HG03457 (cell line): ENCODE results near the gene ARHGAP42.
A peak's percentile ranks its signal among the peaks of the same experiment; 100 is the strongest.
"Not testable (repeated sequence)": the region's sequence is repeated elsewhere in the genome, so short reads cannot be mapped to it uniquely, and the experiment has no call there.

ENCODE experiments used
- ATAC-seq: cut with Tn5 transposase; IDR thresholded peaks from one replicate; pipeline ENCODE4 v1.9.1; 2021; ENCODE audit warnings: moderate number of reproducible peaks; ENCODE audit not compliant: unreplicated experiment

Gene ARHGAP42

DNA sequence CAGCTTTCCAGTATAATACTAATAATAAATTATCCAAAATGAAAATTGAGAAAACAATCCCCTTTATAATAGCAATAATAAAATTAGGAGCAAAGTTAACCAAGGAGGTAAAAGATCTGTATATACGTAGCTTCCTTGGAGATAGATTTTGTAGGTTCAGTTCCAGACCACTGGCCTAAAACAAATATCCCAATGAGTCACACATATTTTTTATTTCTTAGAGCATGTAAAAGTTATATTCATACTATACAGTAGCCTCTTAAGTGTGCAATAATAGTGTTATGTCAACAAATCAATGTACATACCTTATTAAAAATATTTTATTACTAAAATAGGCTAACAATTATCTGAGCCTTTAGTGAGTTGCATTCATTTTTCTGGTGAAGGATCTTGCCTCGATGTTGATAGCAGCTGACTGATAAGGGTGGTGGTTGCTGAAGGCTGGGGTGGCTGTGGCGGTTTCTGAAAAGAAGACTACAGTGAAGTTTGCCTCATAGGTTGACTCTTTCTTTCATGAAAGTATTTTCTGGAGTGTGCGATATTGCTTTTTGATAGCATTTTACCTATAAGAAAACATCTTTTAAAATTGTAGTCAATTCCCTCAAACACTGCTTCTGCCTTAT, 178.5 kb downstream of the ARHGAP42 start:
- no peak for ATAC-seq

GRCh38 chr11:100866453-100866852, 179.4 kb downstream of the ARHGAP42 start:
- no peak for ATAC-seq

GRCh38 chr11:100867606-100868005, 180.5 kb downstream of the ARHGAP42 start:
- ATAC-seq, result no peak

GRCh38 chr11:100869328-100869727, 182.2 kb downstream of the ARHGAP42 start:
- no peak for ATAC-seq

DNA sequence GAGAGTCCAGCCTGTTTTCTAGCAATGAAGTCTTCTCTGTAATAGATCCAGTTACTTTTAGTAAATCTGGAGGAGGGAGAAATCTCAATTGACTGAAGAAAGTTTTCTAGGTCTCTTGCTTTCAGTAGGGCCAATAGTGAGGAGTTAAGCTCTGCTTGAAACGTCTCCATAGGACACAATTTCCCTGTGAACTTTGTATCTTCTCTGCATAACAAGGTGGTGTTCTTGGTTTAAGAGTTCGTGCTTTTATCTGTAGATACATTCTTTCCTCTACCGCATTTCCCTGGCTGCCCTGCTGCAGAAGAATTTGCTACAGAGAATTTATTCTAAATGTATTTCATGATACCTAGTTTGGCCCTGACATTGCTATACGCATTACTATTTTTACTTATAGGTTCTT, 183.1 kb downstream of the ARHGAP42 start:
- ATAC-seq, result no peak

- ATAC-seq, result no peak
Observed at GRCh38 chr11:100872951-100873740, 186.1 kb downstream of the ARHGAP42 start.

- no peak for ATAC-seq
Observed at GRCh38 chr11:100874203-100874602, 187.1 kb downstream of the ARHGAP42 start.

- no peak for ATAC-seq
Observed at GRCh38 chr11:100875521-100875869, 188.4 kb downstream of the ARHGAP42 start.

DNA sequence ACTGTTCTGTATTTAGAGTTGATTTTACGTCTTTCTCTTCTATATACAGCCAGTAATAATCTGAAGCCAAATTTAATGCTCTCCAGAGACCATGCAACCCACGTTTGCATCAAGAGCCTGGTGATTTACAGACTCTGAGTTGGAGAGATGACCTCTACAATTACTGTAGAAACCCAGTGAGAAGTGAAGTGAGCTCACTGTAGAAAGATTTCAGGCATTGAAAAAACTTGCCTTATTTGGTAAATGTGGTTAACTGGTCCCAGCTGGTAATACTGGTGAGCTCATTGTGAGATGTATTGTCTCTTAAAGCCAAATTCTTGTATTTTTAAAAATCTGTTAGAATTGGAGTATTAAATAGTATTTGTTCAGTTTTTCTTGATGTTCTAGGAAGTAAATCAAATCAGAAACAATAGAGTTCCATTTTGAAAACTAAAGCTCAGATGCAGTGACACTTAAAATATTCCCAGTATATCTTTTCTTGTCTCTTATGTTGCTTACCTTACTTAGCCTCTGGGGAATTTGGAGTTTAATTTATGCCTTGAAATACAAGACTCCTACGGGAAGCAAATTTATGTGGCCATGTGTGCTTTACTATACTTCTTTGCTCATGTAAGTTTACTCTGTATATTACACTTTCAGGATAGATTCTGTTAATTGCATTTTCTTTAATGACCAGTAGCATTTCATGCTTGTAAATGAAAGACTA, 189.9 kb downstream of the ARHGAP42 start:
- peak; percentile 93 for ATAC-seq

DNA sequence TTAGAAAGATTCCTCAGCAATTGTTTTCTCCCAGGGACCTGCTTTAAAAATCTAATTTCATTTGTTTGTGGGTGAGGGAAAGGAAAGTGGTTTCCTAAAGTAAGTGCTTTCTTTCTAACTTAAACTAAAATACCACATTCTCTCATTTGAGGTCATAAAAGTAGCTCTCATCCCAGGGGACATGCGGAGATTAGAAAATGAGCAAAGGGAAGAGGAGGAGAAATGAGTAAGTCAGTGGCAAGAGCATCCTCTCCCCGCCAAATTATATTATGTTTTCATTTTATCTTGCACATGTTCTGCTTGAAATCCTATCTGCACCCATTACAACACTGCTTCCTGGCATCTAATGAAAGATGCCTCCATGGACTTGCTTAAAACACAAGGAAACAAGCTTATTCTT, 191.4 kb downstream of the ARHGAP42 start:
- no peak for ATAC-seq

DNA sequence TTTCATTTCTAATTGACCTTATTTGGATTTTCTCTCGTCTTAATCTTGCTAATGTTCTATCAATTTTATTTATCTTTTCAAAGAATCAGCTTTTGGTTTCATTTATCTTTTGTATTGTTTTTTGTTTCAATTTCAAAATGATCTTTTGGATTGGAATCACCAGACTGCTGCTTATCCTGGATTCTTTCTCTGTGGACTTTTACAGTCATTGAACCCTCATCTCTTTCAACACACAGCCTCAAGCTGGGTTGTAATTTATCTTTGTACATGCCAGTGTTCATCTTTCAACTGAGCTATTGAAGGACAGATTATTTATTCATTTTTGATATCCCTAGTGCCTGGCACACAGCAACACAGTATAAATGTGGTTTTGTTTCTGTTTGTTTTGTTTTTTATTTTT, 195.9 kb downstream of the ARHGAP42 start:
- no peak for ATAC-seq

- no peak for ATAC-seq
Observed at GRCh38 chr11:100883830-100884229, 196.7 kb downstream of the ARHGAP42 start.

DNA sequence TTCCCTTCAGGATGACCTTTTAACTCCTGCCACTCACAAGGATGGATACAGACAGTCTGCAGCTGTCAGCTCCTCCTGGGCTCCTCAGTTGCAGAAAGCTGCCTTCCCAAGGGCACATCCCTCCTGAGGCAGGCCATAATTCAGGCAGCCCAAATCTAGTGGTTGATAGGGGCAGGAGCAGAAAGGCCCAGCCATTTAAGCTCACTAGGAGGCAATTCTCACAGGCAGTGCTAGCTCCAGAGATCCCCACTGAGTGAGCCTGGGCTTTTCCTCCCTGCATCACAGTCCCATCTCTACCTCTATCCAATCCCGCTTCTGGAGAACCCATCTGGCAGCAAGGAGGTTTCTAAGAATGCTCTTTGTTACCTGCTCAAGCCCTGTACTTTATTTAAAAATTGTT, 200.6 kb downstream of the ARHGAP42 start:
- no peak for ATAC-seq

DNA sequence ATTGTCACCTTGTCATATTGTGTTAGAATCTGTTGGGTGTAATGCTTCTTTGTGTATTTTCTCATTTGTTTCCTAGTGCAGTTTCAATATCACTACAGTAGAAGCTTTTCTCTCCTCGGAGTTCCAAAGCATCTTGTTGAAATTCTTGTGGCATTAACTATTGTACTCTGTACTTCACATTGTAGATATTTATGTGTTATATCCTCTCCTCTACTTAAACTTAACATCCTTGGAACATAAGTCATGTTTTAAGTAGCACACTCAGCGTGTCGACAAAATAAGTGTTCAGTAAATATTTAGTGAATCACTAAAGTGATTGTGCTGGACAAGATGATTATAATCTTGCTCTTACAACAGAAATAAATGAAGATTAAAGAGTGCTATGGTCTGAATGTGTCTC, 201.7 kb downstream of the ARHGAP42 start:
- ATAC-seq, result no peak

DNA sequence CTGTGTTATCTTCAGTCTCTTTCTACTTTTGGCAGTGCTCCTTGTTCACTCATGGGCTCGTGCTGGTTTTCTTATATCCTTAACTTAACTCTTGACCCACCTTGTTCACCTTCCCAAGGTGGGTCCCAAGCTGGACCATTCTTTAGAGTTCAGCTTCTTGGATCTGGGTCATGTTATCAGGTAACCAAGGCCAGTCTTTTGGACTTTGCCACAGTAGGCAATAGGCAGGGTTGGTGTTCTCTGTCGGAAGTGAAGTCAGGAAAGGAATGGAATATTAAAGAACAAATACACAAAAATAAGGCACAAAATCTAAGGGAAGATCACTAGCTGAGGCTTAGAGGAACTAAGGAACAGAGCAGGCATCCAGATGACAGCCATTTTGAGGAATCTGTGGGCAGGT, 202.7 kb downstream of the ARHGAP42 start:
- ATAC-seq, result no peak

- no peak for ATAC-seq
Observed at GRCh38 chr11:100890789-100891188, 203.7 kb downstream of the ARHGAP42 start.

DNA sequence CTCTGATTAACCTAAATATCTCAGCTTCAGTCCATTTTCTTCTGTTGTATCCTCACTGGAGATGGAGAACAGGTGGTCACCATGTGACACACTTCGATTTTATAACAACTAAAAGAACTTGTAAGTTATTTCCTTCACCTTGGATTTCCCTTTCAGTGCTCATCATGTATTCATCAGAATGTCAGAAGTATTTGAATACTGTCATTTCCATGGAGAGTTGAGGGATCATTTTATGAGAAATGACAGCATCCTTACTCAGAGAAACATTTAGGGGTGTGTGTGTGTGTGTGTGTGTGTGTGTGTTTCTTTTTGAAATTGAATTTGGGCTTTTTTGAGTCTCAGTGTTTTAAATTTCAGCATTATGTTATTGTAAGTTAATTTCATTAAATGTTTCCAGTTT, 205.8 kb downstream of the ARHGAP42 start:
- no peak for ATAC-seq

DNA sequence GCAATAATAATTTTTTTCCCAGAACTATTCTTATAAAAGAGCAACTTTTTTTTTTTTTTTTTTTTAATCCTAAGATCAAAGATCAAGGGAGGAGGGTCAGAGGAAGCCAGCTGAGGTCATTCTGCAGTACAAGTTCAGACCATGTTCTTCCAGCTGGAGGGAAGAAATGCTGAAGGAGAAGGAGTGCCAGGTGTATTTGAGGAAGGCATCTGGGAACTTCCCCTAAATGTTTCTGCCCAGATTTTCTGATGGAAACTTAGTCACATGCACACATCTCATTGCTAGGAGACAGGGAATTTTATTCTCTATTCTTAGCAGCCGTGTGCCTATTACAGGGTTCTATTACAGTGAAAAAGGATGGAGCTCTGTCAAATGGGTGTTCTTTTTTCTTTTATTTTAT, 208.4 kb downstream of the ARHGAP42 start:
- ATAC-seq, result no peak

GRCh38 chr11:100895976-100896375, 208.9 kb downstream of the ARHGAP42 start:
- ATAC-seq, result not testable (repeated sequence)

- ATAC-seq, result not testable (repeated sequence)
Observed at GRCh38 chr11:100901471-100901870, 214.4 kb downstream of the ARHGAP42 start.

DNA sequence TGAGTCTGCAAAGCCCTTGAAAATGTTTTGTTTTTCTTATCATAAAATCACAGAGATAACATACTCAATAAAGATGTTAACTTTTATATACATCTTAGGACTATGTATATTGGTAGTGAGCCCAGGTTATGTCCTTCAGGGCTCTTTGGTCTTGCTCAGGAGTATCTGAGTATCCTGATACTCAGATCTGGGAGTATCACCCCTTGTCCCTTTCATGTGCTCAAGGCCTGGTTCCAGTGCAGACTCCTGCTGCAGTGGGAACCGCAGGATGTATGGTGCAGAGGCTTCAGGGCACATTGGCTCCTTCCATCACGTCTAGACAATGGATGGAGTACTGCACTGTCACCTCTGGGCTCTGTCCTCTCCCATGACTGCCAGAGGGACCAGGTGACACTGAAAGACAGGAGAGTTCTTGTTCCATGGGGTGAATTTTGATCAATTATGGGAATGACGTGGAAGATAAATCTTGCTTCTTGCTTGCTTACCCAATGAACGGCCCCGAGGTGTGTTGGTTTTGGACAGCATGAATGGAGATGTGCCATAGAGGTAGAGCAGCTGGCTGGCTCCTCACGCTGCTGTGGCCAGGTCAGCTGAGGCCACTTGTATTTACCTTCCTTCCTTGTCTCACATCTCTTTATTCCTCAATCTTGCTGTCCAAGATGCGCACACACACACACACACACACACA, 215.5 kb downstream of the ARHGAP42 start:
- no peak for ATAC-seq
